ENCODE measurements around the gene RUNX2. TPM values are rescaled to one million over a fixed set of nuclear protein-coding genes. Genes with fewer than 3 reads are reported as not detected.

The RUNX2 gene
- total and polyA plus RNA-seq, 4 donors: 0.09 to 1.5 (median 0.75) TPM

DNA sequence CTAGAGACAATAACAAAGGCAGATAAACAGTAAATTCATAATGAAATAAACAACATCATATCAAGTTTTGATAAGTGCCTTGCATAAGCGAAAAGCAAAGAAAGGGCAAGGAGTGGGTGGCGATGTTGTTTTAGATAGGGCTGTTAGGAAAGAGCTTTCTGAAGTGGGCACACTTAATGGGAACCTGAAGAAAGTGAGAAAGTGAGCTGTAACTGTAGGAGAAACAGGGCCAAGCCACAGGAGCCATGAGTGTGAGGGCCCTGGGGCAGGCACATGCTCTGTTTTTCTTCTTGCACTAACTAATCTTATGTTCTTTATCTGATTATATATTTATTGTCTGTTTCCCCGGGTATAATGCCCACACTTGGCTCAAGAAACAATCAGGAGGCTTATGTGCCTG is 243.0 kb downstream of the RUNX2 start:
- H3K9ac ChIP-seq (ENCODE audit: low read depth in 1 of 2, low read length in 2 of 2): no peak overlapping the region
- H3K36me3 ChIP-seq (ENCODE audit: control insufficient read depth in 4 of 4, insufficient read depth in 3 of 4, low read depth in 1 of 4, low read length in 3 of 4): no peaks in the 10 kb centered on the region
- no peak overlapping the region for H3K4me3 ChIP-seq (ENCODE audit: low read depth in 1 of 3, low read length in 3 of 3)
- no peaks in the 10 kb centered on the region for H3K9me3 ChIP-seq (ENCODE audit: control insufficient read depth in 4 of 4, low read length in 3 of 4)
- TF ChIP-seq RAD21 (IDR thresholded peaks at IDR 0.05): no peak
- TF ChIP-seq, protein P1, sequence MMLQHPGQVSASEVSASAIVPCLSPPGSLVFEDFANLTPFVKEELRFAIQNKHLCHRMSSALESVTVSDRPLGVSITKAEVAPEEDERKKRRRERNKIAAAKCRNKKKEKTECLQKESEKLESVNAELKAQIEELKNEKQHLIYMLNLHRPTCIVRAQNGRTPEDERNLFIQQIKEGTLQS (IDR thresholded peaks at IDR 0.05): no peak
- TF ChIP-seq TAF1 (conservative IDR thresholded peaks at IDR 0.05): no peak
- TF ChIP-seq, protein P2, sequence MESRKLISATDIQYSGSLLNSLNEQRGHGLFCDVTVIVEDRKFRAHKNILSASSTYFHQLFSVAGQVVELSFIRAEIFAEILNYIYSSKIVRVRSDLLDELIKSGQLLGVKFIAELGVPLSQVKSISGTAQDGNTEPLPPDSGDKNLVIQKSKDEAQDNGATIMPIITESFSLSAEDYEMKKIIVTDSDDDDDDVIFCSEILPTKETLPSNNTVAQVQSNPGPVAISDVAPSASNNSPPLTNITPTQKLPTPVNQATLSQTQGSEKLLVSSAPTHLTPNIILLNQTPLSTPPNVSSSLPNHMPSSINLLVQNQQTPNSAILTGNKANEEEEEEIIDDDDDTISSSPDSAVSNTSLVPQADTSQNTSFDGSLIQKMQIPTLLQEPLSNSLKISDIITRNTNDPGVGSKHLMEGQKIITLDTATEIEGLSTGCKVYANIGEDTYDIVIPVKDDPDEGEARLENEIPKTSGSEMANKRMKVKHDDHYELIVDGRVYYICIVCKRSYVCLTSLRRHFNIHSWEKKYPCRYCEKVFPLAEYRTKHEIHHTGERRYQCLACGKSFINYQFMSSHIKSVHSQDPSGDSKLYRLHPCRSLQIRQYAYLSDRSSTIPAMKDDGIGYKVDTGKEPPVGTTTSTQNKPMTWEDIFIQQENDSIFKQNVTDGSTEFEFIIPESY (IDR thresholded peaks at IDR 0.05): no peak
- TF ChIP-seq FOXA1 (IDR thresholded peaks at IDR 0.05): no peak
- TF ChIP-seq YY1 (IDR thresholded peaks at IDR 0.05): no peak
- TF ChIP-seq GABPA (IDR thresholded peaks at IDR 0.05 in 1 of 2, conservative IDR thresholded peaks at IDR 0.05 in 1 of 2): no peak
- TF ChIP-seq EGR1 (IDR thresholded peaks at IDR 0.05; ENCODE audit: low read depth in 2 of 2): no peak
- no peak for TF ChIP-seq RXRA (IDR thresholded peaks at IDR 0.05)
- TF ChIP-seq, protein P3, sequence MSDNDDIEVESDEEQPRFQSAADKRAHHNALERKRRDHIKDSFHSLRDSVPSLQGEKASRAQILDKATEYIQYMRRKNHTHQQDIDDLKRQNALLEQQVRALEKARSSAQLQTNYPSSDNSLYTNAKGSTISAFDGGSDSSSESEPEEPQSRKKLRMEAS (IDR thresholded peaks at IDR 0.05): no peak
- no peak for TF ChIP-seq JUND (IDR thresholded peaks at IDR 0.05)
- no peak overlapping the region for H3K27ac ChIP-seq (ENCODE audit: low read depth in 1 of 2, low read length in 2 of 2)
- no peaks in the 10 kb centered on the region for H3K4me1 ChIP-seq (ENCODE audit: control insufficient read depth in 4 of 4, insufficient read depth in 4 of 4, low read length in 3 of 4)
- no peak for DNase-seq (ENCODE audit: low spot score)
- WGBS: 90% methylated on average over 3 of the region's 3 CpGs
- H3K27me3 ChIP-seq (ENCODE audit: control insufficient read depth in 4 of 4, insufficient read depth in 4 of 4, low read length in 3 of 4): no peaks in the 10 kb centered on the region

DNA sequence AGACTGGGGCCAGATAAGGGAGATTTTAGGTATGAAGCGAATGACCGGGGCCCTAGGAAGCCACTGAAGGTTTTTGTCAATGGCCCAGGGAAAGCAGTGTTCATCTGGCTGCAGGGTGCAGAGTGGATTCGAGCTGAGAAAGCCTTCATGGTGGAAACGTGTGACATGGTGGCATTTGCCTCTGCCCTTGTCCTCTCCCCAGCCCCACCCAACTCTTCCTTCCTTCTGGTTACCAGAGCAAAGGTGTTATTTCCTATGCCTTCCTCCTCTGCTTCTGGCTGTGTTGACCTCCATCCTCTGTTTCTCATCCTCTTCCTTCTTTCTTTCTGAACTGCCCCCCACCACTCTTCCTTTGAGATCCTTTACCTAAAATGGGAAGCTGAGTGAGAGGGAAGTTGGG is 244.7 kb downstream of the RUNX2 start:
- 76% methylated on average over 4 of the region's 4 CpGs for WGBS
- DNase-seq (ENCODE audit: low spot score): no peak
- Histone ChIP-seq H3K27me3 (ENCODE audit: control insufficient read depth in 4 of 4, insufficient read depth in 4 of 4, low read length in 3 of 4) (no peaks in the 10 kb centered on the region), H3K4me3 (ENCODE audit: low read depth in 1 of 3, low read length in 3 of 3) (no peak overlapping the region), H3K36me3 (ENCODE audit: control insufficient read depth in 4 of 4, insufficient read depth in 3 of 4, low read depth in 1 of 4, low read length in 3 of 4) (no peaks in the 10 kb centered on the region), H3K9me3 (ENCODE audit: control insufficient read depth in 4 of 4, low read length in 3 of 4) (no peaks in the 10 kb centered on the region), H3K4me1 (ENCODE audit: control insufficient read depth in 4 of 4, insufficient read depth in 4 of 4, low read length in 3 of 4) (no peaks in the 10 kb centered on the region), H3K9ac (ENCODE audit: low read depth in 1 of 2, low read length in 2 of 2) (no peak overlapping the region), H3K27ac (ENCODE audit: low read depth in 1 of 2, low read length in 2 of 2) (no peak overlapping the region)
- TF ChIP-seq, protein P4, sequence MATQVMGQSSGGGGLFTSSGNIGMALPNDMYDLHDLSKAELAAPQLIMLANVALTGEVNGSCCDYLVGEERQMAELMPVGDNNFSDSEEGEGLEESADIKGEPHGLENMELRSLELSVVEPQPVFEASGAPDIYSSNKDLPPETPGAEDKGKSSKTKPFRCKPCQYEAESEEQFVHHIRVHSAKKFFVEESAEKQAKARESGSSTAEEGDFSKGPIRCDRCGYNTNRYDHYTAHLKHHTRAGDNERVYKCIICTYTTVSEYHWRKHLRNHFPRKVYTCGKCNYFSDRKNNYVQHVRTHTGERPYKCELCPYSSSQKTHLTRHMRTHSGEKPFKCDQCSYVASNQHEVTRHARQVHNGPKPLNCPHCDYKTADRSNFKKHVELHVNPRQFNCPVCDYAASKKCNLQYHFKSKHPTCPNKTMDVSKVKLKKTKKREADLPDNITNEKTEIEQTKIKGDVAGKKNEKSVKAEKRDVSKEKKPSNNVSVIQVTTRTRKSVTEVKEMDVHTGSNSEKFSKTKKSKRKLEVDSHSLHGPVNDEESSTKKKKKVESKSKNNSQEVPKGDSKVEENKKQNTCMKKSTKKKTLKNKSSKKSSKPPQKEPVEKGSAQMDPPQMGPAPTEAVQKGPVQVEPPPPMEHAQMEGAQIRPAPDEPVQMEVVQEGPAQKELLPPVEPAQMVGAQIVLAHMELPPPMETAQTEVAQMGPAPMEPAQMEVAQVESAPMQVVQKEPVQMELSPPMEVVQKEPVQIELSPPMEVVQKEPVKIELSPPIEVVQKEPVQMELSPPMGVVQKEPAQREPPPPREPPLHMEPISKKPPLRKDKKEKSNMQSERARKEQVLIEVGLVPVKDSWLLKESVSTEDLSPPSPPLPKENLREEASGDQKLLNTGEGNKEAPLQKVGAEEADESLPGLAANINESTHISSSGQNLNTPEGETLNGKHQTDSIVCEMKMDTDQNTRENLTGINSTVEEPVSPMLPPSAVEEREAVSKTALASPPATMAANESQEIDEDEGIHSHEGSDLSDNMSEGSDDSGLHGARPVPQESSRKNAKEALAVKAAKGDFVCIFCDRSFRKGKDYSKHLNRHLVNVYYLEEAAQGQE (IDR thresholded peaks at IDR 0.05): no peak
- no peak for TF ChIP-seq RAD21 (IDR thresholded peaks at IDR 0.05)
- TF ChIP-seq FOXA1 (IDR thresholded peaks at IDR 0.05): no peak
- TF ChIP-seq, protein P5, sequence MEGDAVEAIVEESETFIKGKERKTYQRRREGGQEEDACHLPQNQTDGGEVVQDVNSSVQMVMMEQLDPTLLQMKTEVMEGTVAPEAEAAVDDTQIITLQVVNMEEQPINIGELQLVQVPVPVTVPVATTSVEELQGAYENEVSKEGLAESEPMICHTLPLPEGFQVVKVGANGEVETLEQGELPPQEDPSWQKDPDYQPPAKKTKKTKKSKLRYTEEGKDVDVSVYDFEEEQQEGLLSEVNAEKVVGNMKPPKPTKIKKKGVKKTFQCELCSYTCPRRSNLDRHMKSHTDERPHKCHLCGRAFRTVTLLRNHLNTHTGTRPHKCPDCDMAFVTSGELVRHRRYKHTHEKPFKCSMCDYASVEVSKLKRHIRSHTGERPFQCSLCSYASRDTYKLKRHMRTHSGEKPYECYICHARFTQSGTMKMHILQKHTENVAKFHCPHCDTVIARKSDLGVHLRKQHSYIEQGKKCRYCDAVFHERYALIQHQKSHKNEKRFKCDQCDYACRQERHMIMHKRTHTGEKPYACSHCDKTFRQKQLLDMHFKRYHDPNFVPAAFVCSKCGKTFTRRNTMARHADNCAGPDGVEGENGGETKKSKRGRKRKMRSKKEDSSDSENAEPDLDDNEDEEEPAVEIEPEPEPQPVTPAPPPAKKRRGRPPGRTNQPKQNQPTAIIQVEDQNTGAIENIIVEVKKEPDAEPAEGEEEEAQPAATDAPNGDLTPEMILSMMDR (IDR thresholded peaks at IDR 0.05; ENCODE audit: low read depth, low read length, missing input control): no peak

All from liver (tissue), 9 donors.